ENCODE results near the gene WNK4.
"Not testable (repeated sequence)": the region's sequence is repeated elsewhere in the genome, so short reads cannot be mapped to it uniquely, and the experiment has no call there.

Gene WNK4

GRCh38 chr17:42779936-42780850 is at the start of gene WNK4:
Gene WNK4, plus strand, starts transcription at chr17:42780610. Its CDS starts 89 bp downstream, at chr17:42780699.
- DNase-seq: no peak

- DNase-seq: no peak
Measured at GRCh38 chr17:42740699-42741098, 39.7 kb upstream of the WNK4 start.

GRCh38 chr17:42742916-42743315 is 37.5 kb upstream of the WNK4 start:
- not testable (repeated sequence) for DNase-seq

- DNase-seq: peak; percentile 57
Measured at GRCh38 chr17:42743595-42744282, 36.7 kb upstream of the WNK4 start.

GRCh38 chr17:42744283-42744805 is 36.1 kb upstream of the WNK4 start:
- peak; percentile 83 for DNase-seq

- peak; percentile 84 for DNase-seq
Measured at GRCh38 chr17:42744806-42745617, 35.4 kb upstream of the WNK4 start, which contains the start of gene EZH1. Gene EZH1, minus strand, starts transcription at chr17:42745040. Its CDS starts 16,099 bp downstream, at chr17:42728941.

GRCh38 chr17:42748202-42748907 is 32.1 kb upstream of the WNK4 start:
- DNase-seq: no peak

- no peak for DNase-seq
Measured at GRCh38 chr17:42748908-42749798, 31.3 kb upstream of the WNK4 start.

- no peak for DNase-seq
Measured at GRCh38 chr17:42750739-42751344, 29.6 kb upstream of the WNK4 start.

- DNase-seq: no peak
Measured at GRCh38 chr17:42751628-42752027, 28.8 kb upstream of the WNK4 start.

GRCh38 chr17:42754782-42755181 is 25.6 kb upstream of the WNK4 start:
- no peak for DNase-seq

GRCh38 chr17:42759982-42760651 is 20.3 kb upstream of the WNK4 start:
- DNase-seq: no peak

- DNase-seq: no peak
Measured at GRCh38 chr17:42760652-42761581, 19.5 kb upstream of the WNK4 start, which contains the start of gene RAMP2. Gene RAMP2, plus strand, starts transcription at chr17:42761227. Its CDS starts 35 bp downstream, at chr17:42761262.

GRCh38 chr17:42761638-42762037 is 18.8 kb upstream of the WNK4 start:
- no peak for DNase-seq

GRCh38 chr17:42766124-42766523 is 14.3 kb upstream of the WNK4 start:
- DNase-seq: no peak

GRCh38 chr17:42767512-42767911 is 12.9 kb upstream of the WNK4 start:
- DNase-seq: no peak

GRCh38 chr17:42768006-42768405 is 12.4 kb upstream of the WNK4 start:
- DNase-seq: not testable (repeated sequence)

- not testable (repeated sequence) for DNase-seq
Measured at GRCh38 chr17:42769964-42770363, 10.4 kb upstream of the WNK4 start.

- DNase-seq: no peak
Measured at GRCh38 chr17:42772945-42773289, 7.5 kb upstream of the WNK4 start.

Data from NCI-H510A treated with DMSO at 0.1 percent for 48 hours (cell line).